Vagina (tissue), 2 donors: ENCODE measurements around the gene CFAP126.

Experiments used
- CTCF ChIP-seq, 3 experiments: fragments of 450-650 bp in 2 of 3; fragments of 200-600 bp in 1 of 3; sonication (generic) in 1 of 3; IDR thresholded peaks; one replicate each; pipeline ENCODE4 v1.5.1; 2017 to 2019; ENCODE audit warnings: antibody characterized with exemption in 3 of 3, mild to moderate bottlenecking in 2 of 3, moderate library complexity in 2 of 3
- POLR2A ChIP-seq, 2 donors: fragments of 450-650 bp; IDR thresholded peaks; one replicate each; pipeline ENCODE4 v1.6.1; 2017; ENCODE audit warnings: antibody characterized with exemption in 2 of 2, mild to moderate bottlenecking in 2 of 2, moderate library complexity in 2 of 2
- POLR2AphosphoS5 ChIP-seq, 2 donors: sonication (generic); formaldehyde crosslinking; IDR thresholded peaks; one replicate each; pipeline ENCODE4 v1.9.0; 2017; ENCODE audit warnings: antibody characterized with exemption in 2 of 2, mild to moderate bottlenecking in 2 of 2, low read depth in 1 of 2; ENCODE audit not compliant: insufficient read depth in 1 of 2

GRCh38 chr1:161373442-161373841 lies 5.8 kb upstream of the CFAP126 start:
- no peak for TF ChIP-seq CTCF (IDR thresholded peaks at IDR 0.05)
- TF ChIP-seq POLR2A (IDR thresholded peaks at IDR 0.05) = no peak
- no peak for TF ChIP-seq POLR2AphosphoS5 (IDR thresholded peaks at IDR 0.05; ENCODE audit: insufficient read depth in 1 of 2, low read depth in 1 of 2)
